H9 (cell line): ENCODE measurements around the gene MYBPC3. TPM values are rescaled to one million over a fixed set of nuclear protein-coding genes. Genes with fewer than 3 reads are reported as not detected.
A peak's percentile ranks its signal among the peaks of the same experiment; 100 is the strongest.

Source experiments
- DNase-seq: peaks from one replicate; pipeline ENCODE4 v3.0.0-alpha.2; 2017
- H2AFZ ChIP-seq: one replicate; pipeline ENCODE4 v1.6.1; 2013; ENCODE audit warnings: mild to moderate bottlenecking, low read length, control low read depth, moderate library complexity
- H2AK5ac ChIP-seq: 2 replicates; pipeline ENCODE4 v1.6.1; 2013; ENCODE audit warnings: low read length, control low read depth, mixed read lengths; ENCODE audit not compliant: insufficient read length
- H2BK120ac ChIP-seq: one replicate; pipeline ENCODE4 v1.6.1; 2013; ENCODE audit warnings: low read depth, mild to moderate bottlenecking, low read length, control low read depth, inconsistent platforms; ENCODE audit not compliant: poor library complexity, severe bottlenecking
- H2BK12ac ChIP-seq: 2 replicates; pipeline ENCODE4 v1.6.1; 2013; ENCODE audit warnings: low read length, control low read depth, mixed read lengths, low read depth; ENCODE audit not compliant: insufficient read length
- H2BK15ac ChIP-seq: 2 replicates; pipeline ENCODE4 v1.6.1; 2013; ENCODE audit warnings: low read depth, low read length, control low read depth
- H2BK20ac ChIP-seq: one replicate; pipeline ENCODE4 v1.6.1; 2013; ENCODE audit warnings: low read depth, mild to moderate bottlenecking, low read length, control low read depth, inconsistent platforms; ENCODE audit not compliant: poor library complexity, severe bottlenecking
- H2BK5ac ChIP-seq: 2 replicates; pipeline ENCODE4 v1.6.1; 2013; ENCODE audit warnings: low read length, control low read depth, mixed read lengths; ENCODE audit not compliant: insufficient read length
- H3K14ac ChIP-seq: 2 replicates; pipeline ENCODE4 v1.6.1; 2013; ENCODE audit warnings: low read length, control low read depth; ENCODE audit not compliant: insufficient read depth
- H3K18ac ChIP-seq: 2 replicates; pipeline ENCODE4 v1.6.1; 2013; ENCODE audit warnings: low read depth, mild to moderate bottlenecking, mixed read lengths, low read length, control low read depth; ENCODE audit not compliant: insufficient read length
- H3K23ac ChIP-seq: 2 replicates; pipeline ENCODE4 v1.6.1; 2013; ENCODE audit warnings: low read length, control low read depth, mixed read lengths, low read depth; ENCODE audit not compliant: insufficient read length
- H3K23me2 ChIP-seq: 2 replicates; pipeline ENCODE4 v1.6.1; 2013; ENCODE audit warnings: low read depth, mild to moderate bottlenecking, mixed read lengths, low read length, control low read depth; ENCODE audit not compliant: insufficient read length, poor library complexity, severe bottlenecking
- H3K27ac ChIP-seq: 2 replicates; pipeline ENCODE4 v1.5.1; 2013; ENCODE audit warnings: low read length, control low read depth, mixed read lengths, low read depth; ENCODE audit not compliant: insufficient read length
- H3K27me3 ChIP-seq: 2 replicates; pipeline ENCODE4 v1.6.1; 2013; ENCODE audit warnings: low read length, control low read depth, inconsistent platforms; ENCODE audit not compliant: insufficient read depth
- H3K4ac ChIP-seq: 2 replicates; pipeline ENCODE4 v1.6.1; 2013; ENCODE audit warnings: low read depth, mild to moderate bottlenecking, control low read depth, inconsistent platforms, low read length, moderate library complexity
- H3K4me1 ChIP-seq: 2 replicates; pipeline ENCODE4 v1.6.1; 2013; ENCODE audit warnings: low read length, control low read depth, inconsistent platforms; ENCODE audit not compliant: insufficient read depth
- H3K4me2 ChIP-seq: 2 replicates; pipeline ENCODE4 v1.6.1; 2013; ENCODE audit warnings: low read length, control low read depth, mixed read lengths; ENCODE audit not compliant: insufficient read length, insufficient read depth
- H3K56ac ChIP-seq: 2 replicates; pipeline ENCODE4 v1.6.1; 2013; ENCODE audit warnings: low read depth, mild to moderate bottlenecking, mixed read lengths, low read length, control low read depth; ENCODE audit not compliant: insufficient read length
- H3K79me1 ChIP-seq: 2 replicates; pipeline ENCODE4 v1.6.1; 2013; ENCODE audit warnings: low read depth, mild to moderate bottlenecking, moderate library complexity, low read length, control low read depth, inconsistent platforms; ENCODE audit not compliant: insufficient read depth, poor library complexity, severe bottlenecking
- H3K79me2 ChIP-seq: 2 replicates; pipeline ENCODE4 v1.6.1; 2013; ENCODE audit warnings: low read length, control low read depth, inconsistent platforms; ENCODE audit not compliant: insufficient read depth
- H3K9ac ChIP-seq: 2 replicates; pipeline ENCODE4 v1.6.1; 2013; ENCODE audit warnings: low read length, control low read depth, mixed read lengths; ENCODE audit not compliant: insufficient read length; ENCODE audit errors: extremely low read depth
- H3K9me3 ChIP-seq: one replicate; pipeline ENCODE4 v1.6.1; 2013; ENCODE audit warnings: low read depth, low read length, inconsistent platforms; ENCODE audit not compliant: control insufficient read depth
- H3T11ph ChIP-seq: one replicate; pipeline ENCODE4 v1.6.1; 2013; ENCODE audit warnings: mild to moderate bottlenecking, low read length, control low read depth, inconsistent platforms
- H4K20me1 ChIP-seq: one replicate; pipeline ENCODE4 v1.6.1; 2013; ENCODE audit not compliant: control insufficient read depth, insufficient read length, insufficient read depth
- H4K5ac ChIP-seq: 2 replicates; pipeline ENCODE4 v1.6.1; 2013; ENCODE audit warnings: low read depth, mild to moderate bottlenecking, mixed read lengths, low read length, control low read depth; ENCODE audit not compliant: insufficient read length
- H4K8ac ChIP-seq: replicated peaks from 2 replicates; pipeline ENCODE4 v1.6.1; 2013; ENCODE audit warnings: low read length, control low read depth, mixed read lengths, low read depth; ENCODE audit not compliant: insufficient read length
- H4K91ac ChIP-seq: 2 replicates; pipeline ENCODE4 v1.6.1; 2013; ENCODE audit warnings: low read depth, mild to moderate bottlenecking, moderate library complexity, mixed read lengths, low read length, control low read depth; ENCODE audit not compliant: insufficient read length
- H3K27ac Mint-ChIP-seq, 3 experiments: 2 replicates in 2 of 3; 3 replicates in 1 of 3; pipeline ENCODE4 v1.8.0; 2020 to 2021; ENCODE audit warnings: mixed read lengths in 3 of 3, mild to moderate bottlenecking in 1 of 3, moderate library complexity in 1 of 3
- H3K27me3 Mint-ChIP-seq: 2 replicates; pipeline ENCODE4 v1.8.0; 2021; ENCODE audit warnings: low read depth, mild to moderate bottlenecking, moderate library complexity, mixed read lengths
- H3K36me3 Mint-ChIP-seq, 3 experiments: 2 replicates in 2 of 3; 3 replicates in 1 of 3; pipeline ENCODE4 v1.8.0; 2020 to 2021; ENCODE audit warnings: low read depth in 3 of 3, mixed read lengths in 3 of 3; ENCODE audit not compliant: insufficient read depth in 1 of 3
- H3K4me1 Mint-ChIP-seq, 2 experiments: 2 replicates each; pipeline ENCODE4 v1.8.0; 2020; ENCODE audit warnings: mixed read lengths in 2 of 2
- H3K4me3 Mint-ChIP-seq, 2 experiments: 2 replicates in 1 of 2; 3 replicates in 1 of 2; pipeline ENCODE4 v1.8.0; 2020 to 2021; ENCODE audit warnings: mild to moderate bottlenecking in 2 of 2, mixed read lengths in 2 of 2, moderate library complexity in 1 of 2
- H3K9me3 Mint-ChIP-seq, 2 experiments: 2 replicates in 1 of 2; 3 replicates in 1 of 2; pipeline ENCODE4 v1.8.0; 2020; ENCODE audit warnings: mild to moderate bottlenecking in 2 of 2, mixed read lengths in 2 of 2, moderate library complexity in 1 of 2
- CTCF ChIP-seq: fragments of 200-600 bp; sonication (generic); conservative IDR thresholded peaks from 3 replicates; pipeline ENCODE4 v1.8.0; 2021; ENCODE audit warnings: antibody characterized with exemption, mild to moderate bottlenecking
- WGBS: extraction: QIAGEN DNeasy Blood & Tissue Kit; methylation state at CpG from one replicate; pipeline ENCODE4 v1.1.7; 2013; ENCODE audit warnings: missing lambda C conversion rate, low lambda C conversion rate, mixed read lengths; ENCODE audit not compliant: insufficient read length; ENCODE audit errors: extremely low coverage; 5-methylcytosine and 5-hydroxymethylcytosine counted together
- total RNA-seq: library from RNA; stranded (reverse); gene quantifications from 2 replicates; pipeline ENCODE4 v1.2.1, GENCODE V29; 2021

Gene MYBPC3
- total RNA-seq, 1 experiment from 2014 or later = not detected

DNA sequence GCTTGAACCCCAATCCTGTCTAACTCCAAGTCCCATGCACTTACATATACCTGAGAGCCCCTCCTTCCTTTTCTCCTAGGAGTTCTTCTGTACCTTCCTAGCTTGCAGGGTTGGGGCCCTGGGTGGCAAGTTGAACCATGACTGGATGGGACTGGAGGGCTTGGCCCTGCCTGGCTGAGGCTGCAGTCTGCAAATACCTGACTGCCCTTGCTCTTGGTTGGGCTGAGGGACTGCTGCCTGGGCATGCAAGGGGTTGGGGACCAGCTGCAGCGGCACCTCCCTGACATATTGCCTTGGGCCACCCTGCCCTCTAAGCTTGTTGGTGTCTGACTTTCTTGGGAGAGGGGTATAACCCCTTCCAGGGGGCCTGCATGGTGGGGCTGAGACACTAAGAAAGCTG, 46.0 kb upstream of the MYBPC3 start:
- Histone ChIP-seq H2AK5ac (no peak overlapping the region), H3K14ac (no peak overlapping the region; the same call in 1 of the 2 replicates), H3K23me2 (peaks cover 4% of the 10 kb centered on the region), H3K27ac (no peak overlapping the region), H3K79me2 (no peaks in the 10 kb centered on the region), H2BK12ac (no peak overlapping the region), H3T11ph (no peak overlapping the region), H3K79me1 (no peaks in the 10 kb centered on the region), H3K23ac (no peak overlapping the region), H2BK20ac (no peak overlapping the region), H2BK15ac (no peak overlapping the region), H3K4me2 (no peak overlapping the region), H3K4me1 (peaks cover 3% of the 10 kb centered on the region), H3K27me3 (no peaks in the 10 kb centered on the region), H4K91ac (no peak overlapping the region), H3K18ac (no peak overlapping the region), H4K20me1 (no peaks in the 10 kb centered on the region), H3K9ac (no peak overlapping the region), H4K8ac (no peak overlapping the region), H3K56ac (no peak overlapping the region), H3K9me3 (no peaks in the 10 kb centered on the region), H2BK120ac (no peak overlapping the region), H2AFZ (no peak overlapping the region), H2BK5ac (no peak overlapping the region), H4K5ac (no peak overlapping the region), H3K4ac (no peak overlapping the region)
- Mint-ChIP-seq H3K27ac (peak overlapping the region in 1 of 3 experiments; percentile 83; a peak in 2 of 7 replicates), H3K9me3 (no peaks in the 10 kb centered on the region), H3K4me1 (peaks cover 27 to 35% of the 10 kb centered on the region in 2 experiments), H3K27me3 (no peaks in the 10 kb centered on the region; the same call in 1 of the 2 replicates), H3K4me3 (peak overlapping the region in 1 of 2 experiments; percentile 47; a peak in 3 of 5 replicates), H3K36me3 (no peaks in the 10 kb centered on the region)
- DNase-seq = peak; percentile 35
- TF ChIP-seq CTCF = no peak
- no CpG with 5 or more reads among the region's 1 CpG for WGBS
